ENCODE results near the gene SLC25A3.
"Not testable (repeated sequence)": the region's sequence is repeated elsewhere in the genome, so short reads cannot be mapped to it uniquely, and the experiment has no call there.

The SLC25A3 gene

GRCh38 chr12:98593351-98594049, at the start of gene SLC25A3:
SLC25A3 (plus strand) TSS chr12:98593686; CDS start chr12:98593979, 293 bp downstream.
- peak; percentile 99 for DNase-seq

GRCh38 chr12:98543701-98544100, 49.8 kb upstream of the SLC25A3 start:
- no peak for DNase-seq

GRCh38 chr12:98544751-98545150, 48.7 kb upstream of the SLC25A3 start:
- no peak for DNase-seq

- DNase-seq = no peak
Measured at GRCh38 chr12:98549371-98550110, 43.9 kb upstream of the SLC25A3 start.

GRCh38 chr12:98551787-98552186, 41.7 kb upstream of the SLC25A3 start:
- no peak for DNase-seq

GRCh38 chr12:98558097-98558496, 35.4 kb upstream of the SLC25A3 start:
- not testable (repeated sequence) for DNase-seq

GRCh38 chr12:98559666-98560065, 33.8 kb upstream of the SLC25A3 start:
- no peak for DNase-seq

GRCh38 chr12:98561846-98562245, 31.6 kb upstream of the SLC25A3 start:
- DNase-seq = no peak

- DNase-seq = peak; percentile 44
Measured at GRCh38 chr12:98572010-98572409, 21.5 kb upstream of the SLC25A3 start.

GRCh38 chr12:98574110-98574509, 19.4 kb upstream of the SLC25A3 start:
- DNase-seq = no peak

GRCh38 chr12:98575013-98575412, 18.5 kb upstream of the SLC25A3 start:
- DNase-seq = no peak

- DNase-seq = not testable (repeated sequence)
Measured at GRCh38 chr12:98576795-98577194, 16.7 kb upstream of the SLC25A3 start.

GRCh38 chr12:98578392-98578791, 15.1 kb upstream of the SLC25A3 start:
- no peak for DNase-seq

GRCh38 chr12:98578821-98579220, 14.7 kb upstream of the SLC25A3 start:
- no peak for DNase-seq

- no peak for DNase-seq
Measured at GRCh38 chr12:98579347-98579746, 14.1 kb upstream of the SLC25A3 start.

- no peak for DNase-seq
Measured at GRCh38 chr12:98579835-98580234, 13.7 kb upstream of the SLC25A3 start.

- DNase-seq = no peak
Measured at GRCh38 chr12:98580695-98581094, 12.8 kb upstream of the SLC25A3 start.

- no peak for DNase-seq
Measured at GRCh38 chr12:98581101-98581500, 12.4 kb upstream of the SLC25A3 start.

GRCh38 chr12:98582093-98582492, 11.4 kb upstream of the SLC25A3 start:
- no peak for DNase-seq

GRCh38 chr12:98587084-98587483, 6.4 kb upstream of the SLC25A3 start:
- DNase-seq = no peak

GRCh38 chr12:98591209-98591608, 2.3 kb upstream of the SLC25A3 start:
- DNase-seq = peak; percentile 63

- peak; percentile 74 for DNase-seq
Measured at GRCh38 chr12:98592825-98593322, 612 bp upstream of the SLC25A3 start.

GRCh38 chr12:98594050-98594835, 757 bp downstream of the SLC25A3 start:
- peak; percentile 63 for DNase-seq
